ENCODE results near the gene P2RY4.

- no peak for TF ChIP-seq CTCF (IDR thresholded peaks at IDR 0.05; ENCODE audit: low read depth, low read length)
- TF ChIP-seq EZH2phosphoT487 (IDR thresholded peaks at IDR 0.05; ENCODE audit: low read depth), result no peak
These were observed 8.0 kb upstream of the P2RY4 start, which contains the start of gene ARR3 for GRCh38 chrX:70268034-70268433.

All from OCI-LY3 (cell line).